Psoas muscle (tissue), 8 donors: ENCODE data around the gene SLC22A23. TPM values are rescaled to one million over a fixed set of nuclear protein-coding genes. Genes with fewer than 3 reads are reported as not detected.

Experiments
- ATAC-seq, 4 donors: fragments of 200-7000 bp; cut with Tn5 transposase; one replicate each; pipeline ENCODE4 v1.9.1; 2020; ENCODE audit warnings: moderate library complexity in 3 of 4, mild to moderate bottlenecking in 2 of 4
- DNase-seq, 2 donors: peaks; one replicate each; pipeline ENCODE4 v3.0.0-alpha.2; 2020
- H3K27ac ChIP-seq: fragments of 200-600 bp; one replicate; pipeline ENCODE4 v1.8.0; 2022
- H3K27me3 ChIP-seq, 3 donors: fragments of 200-600 bp in 1 of 3; one replicate each; pipeline versions ENCODE4 v1.6.1 to v1.8.0; 2013 to 2022; ENCODE audit warnings: low read length in 2 of 3, mild to moderate bottlenecking in 2 of 3, moderate library complexity in 1 of 3; ENCODE audit not compliant: insufficient read depth in 3 of 3
- H3K36me3 ChIP-seq, 2 donors: fragments of 200-600 bp in 1 of 2; one replicate each; pipeline versions ENCODE4 v1.6.1 to v1.8.0; 2013 to 2022; ENCODE audit warnings: low read depth in 1 of 2, mild to moderate bottlenecking in 1 of 2, moderate library complexity in 1 of 2; ENCODE audit not compliant: insufficient read depth in 1 of 2
- H3K4me1 ChIP-seq: fragments of 200-600 bp; one replicate; pipeline ENCODE4 v1.8.0; 2022
- H3K4me3 ChIP-seq: fragments of 200-600 bp; one replicate; pipeline ENCODE4 v1.8.0; 2022; ENCODE audit warnings: mild to moderate bottlenecking
- H3K9me3 ChIP-seq: fragments of 200-600 bp; one replicate; pipeline ENCODE4 v1.8.0; 2022
- CTCF ChIP-seq: fragments of 200-600 bp; IDR thresholded peaks from one replicate; pipeline ENCODE4 v1.8.0; 2022; ENCODE audit warnings: antibody characterized with exemption
- WGBS, 3 donors: extraction: QIAGEN DNeasy Blood & Tissue Kit; methylation state at CpG; one replicate each; pipeline versions ENCODE4 v1.1.6 to v1.1.7; 2013; 5-methylcytosine and 5-hydroxymethylcytosine counted together
- intact Hi-C, 2 donors: fragments of 100-400 bp; cut with DNase I; formaldehyde crosslinking; loops; one replicate each; pipeline versions ENCODE4 v1.11.0 to v1.14.2; 2022
- long read RNA-seq, 2 donors: library from polyadenylated mRNA; unstranded; transcript quantifications; one replicate each; pipeline ENCODE4 v2.0.0, GENCODE V29; 2021
- polyA plus RNA-seq, 3 donors: library from polyadenylated mRNA; stranded (reverse); fragments of 200-250 nt; gene quantifications; one replicate each; pipeline ENCODE4 v1.2.3, GENCODE V29; 2013
- total RNA-seq, 4 donors: library from RNA; stranded (reverse); fragmentation: NEBNext Ultra II Directional in 2 of 4; extraction: Animal tissue kit (Norgen Biotek cat#: 25700) in 2 of 4; gene quantifications; one replicate each; pipeline versions ENCODE4 v1.2.1 to v1.2.4, GENCODE V29; 2021 to 2023
- donor health status: healthy with polysubstance abuse.
- donor health status: DM: no; HTN: no; CAD: no; lungs with moderate emphysema.
- donor health status: Bipolar disorder and iron deficiency.
- donor health status: healthy.
- donor health status: DM: yes; HTN: yes; CAD: no.
- donor health status: DM: no; HTN: no; CAD: no.
- donor health status: DM: no; HTN: no; CAD: no.
- donor health status: DM: yes; HTN: yes; CAD: no.

Gene SLC22A23, protein sequence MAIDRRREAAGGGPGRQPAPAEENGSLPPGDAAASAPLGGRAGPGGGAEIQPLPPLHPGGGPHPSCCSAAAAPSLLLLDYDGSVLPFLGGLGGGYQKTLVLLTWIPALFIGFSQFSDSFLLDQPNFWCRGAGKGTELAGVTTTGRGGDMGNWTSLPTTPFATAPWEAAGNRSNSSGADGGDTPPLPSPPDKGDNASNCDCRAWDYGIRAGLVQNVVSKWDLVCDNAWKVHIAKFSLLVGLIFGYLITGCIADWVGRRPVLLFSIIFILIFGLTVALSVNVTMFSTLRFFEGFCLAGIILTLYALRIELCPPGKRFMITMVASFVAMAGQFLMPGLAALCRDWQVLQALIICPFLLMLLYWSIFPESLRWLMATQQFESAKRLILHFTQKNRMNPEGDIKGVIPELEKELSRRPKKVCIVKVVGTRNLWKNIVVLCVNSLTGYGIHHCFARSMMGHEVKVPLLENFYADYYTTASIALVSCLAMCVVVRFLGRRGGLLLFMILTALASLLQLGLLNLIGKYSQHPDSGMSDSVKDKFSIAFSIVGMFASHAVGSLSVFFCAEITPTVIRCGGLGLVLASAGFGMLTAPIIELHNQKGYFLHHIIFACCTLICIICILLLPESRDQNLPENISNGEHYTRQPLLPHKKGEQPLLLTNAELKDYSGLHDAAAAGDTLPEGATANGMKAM
- total RNA-seq = 10 to 100 TPM in 3 of 4 donors, 1 to 10 TPM in 1; 8.7 to 13.7 (median 13.2) TPM
- 1 to 10 TPM; 4.6 to 7.8 (median 5.1) TPM for polyA plus RNA-seq
- long read RNA-seq, donor 1, full-length matches to known transcripts = 6 of 15 reads
- long read RNA-seq, donor 1, partial matches to known transcripts = 1 of 15 reads
- long read RNA-seq, donor 1, other reads (novel, unspliced or antisense) = 8 of 15 reads
- long read RNA-seq, donor 2, full-length matches to known transcripts = 4 of 55 reads
- long read RNA-seq, donor 2, partial matches to known transcripts = 0 of 55 reads
- long read RNA-seq, donor 2, other reads (novel, unspliced or antisense) = 51 of 55 reads

DNA sequence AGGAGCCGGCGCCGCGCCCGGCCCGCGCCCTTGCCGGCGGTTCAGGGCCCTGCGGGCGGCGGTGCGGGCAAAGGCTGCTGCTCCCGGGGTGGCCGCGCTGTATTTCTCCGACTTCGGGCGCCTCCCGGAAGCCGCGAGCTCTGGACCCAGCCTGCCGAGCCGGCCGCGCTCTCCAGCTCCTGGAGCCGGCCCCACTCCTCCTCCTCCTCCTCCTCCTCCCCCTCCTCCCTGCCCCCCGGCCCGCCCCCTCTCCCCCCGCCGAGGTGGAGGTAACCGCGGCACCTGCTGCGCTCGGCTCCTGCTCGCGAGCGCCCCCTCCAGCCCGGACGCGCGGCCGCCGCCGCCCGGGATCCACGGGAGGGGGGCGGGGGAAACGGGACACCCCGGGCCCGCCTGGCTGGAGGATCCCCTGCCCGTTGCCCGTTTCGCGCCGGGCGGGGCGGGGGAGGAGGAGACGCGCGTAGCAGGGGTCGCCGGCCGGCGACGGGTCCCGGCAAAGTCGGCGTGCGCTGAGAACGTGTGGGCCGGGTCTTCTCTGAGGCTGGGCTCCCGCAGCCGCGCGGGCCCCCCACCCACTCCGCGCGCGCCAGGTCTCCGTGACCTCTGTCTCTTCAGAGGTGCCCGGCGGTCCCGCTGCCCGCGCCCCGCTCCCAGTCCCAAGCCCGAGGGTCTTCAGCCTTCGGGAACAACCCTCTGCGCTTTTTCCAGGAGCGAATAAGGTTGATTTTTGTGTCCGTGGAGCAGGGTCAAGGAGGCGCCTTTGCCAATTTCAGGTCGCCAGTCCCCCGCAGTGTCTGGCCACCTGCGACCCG is at the start of gene SLC22A23:
Gene SLC22A23, minus strand, starts transcription at position 153 of the 812 bp plus-strand sequence. CDS start 491 bp downstream, outside the sequence.
- 0 to 1% (median 0%) methylated on average over 36 to 96 of the region's 97 CpGs for WGBS, 3 donors
- H3K36me3 ChIP-seq = no peaks in the 10 kb centered on the region
- H3K4me1 ChIP-seq = peaks cover 7% of the 10 kb centered on the region
- intact Hi-C loops = loop anchor here (1.0 to 10.0 kb wide), 5 partner anchors 35 to 275 kb away; no protein-coding TSS in a partner anchor
- peak; percentile 90 to 92 (median 90) for ATAC-seq
- H3K27me3 ChIP-seq = no peaks in the 10 kb centered on the region
- peak within 1 kb of the TSS; percentile 80 for H3K27ac ChIP-seq
- TF ChIP-seq CTCF = peak; percentile 74
- H3K4me3 ChIP-seq = peak within 1 kb of the TSS; percentile 78
- no peaks in the 10 kb centered on the region for H3K9me3 ChIP-seq
- DNase-seq = peak; percentile 76 to 88

DNA sequence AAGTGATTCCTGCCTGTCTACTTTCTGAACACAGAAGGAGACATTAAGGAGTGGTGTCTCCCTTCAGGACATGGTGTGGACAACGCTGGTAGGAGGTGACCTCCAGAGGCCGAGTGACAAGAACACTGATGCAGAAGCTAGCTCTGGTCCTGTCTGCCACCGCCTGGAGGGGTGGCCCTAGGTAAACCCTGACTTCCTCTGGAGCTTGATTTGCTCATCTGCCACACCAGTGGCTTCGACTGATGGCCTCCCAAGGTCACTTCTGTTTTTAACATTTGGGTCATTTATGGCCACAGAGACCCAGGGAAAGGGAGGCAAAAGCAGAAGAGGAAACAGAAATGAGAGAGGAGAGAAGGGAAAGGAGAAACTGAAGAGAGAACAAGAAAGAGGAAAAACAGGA is 49.4 kb upstream of the SLC22A23 start:
- H3K9me3 ChIP-seq = no peaks in the 10 kb centered on the region
- H3K27me3 ChIP-seq = no peaks in the 10 kb centered on the region
- no peak overlapping the region for H3K27ac ChIP-seq
- no peak for ATAC-seq
- intact Hi-C loops = no loop called here
- no peak overlapping the region for H3K4me3 ChIP-seq
- no peaks in the 10 kb centered on the region for H3K4me1 ChIP-seq
- WGBS, 3 donors = 41 to 72% (median 57%) methylated on average over 4 of the region's 4 CpGs
- H3K36me3 ChIP-seq = no peaks in the 10 kb centered on the region
- TF ChIP-seq CTCF = no peak
- no peak for DNase-seq

DNA sequence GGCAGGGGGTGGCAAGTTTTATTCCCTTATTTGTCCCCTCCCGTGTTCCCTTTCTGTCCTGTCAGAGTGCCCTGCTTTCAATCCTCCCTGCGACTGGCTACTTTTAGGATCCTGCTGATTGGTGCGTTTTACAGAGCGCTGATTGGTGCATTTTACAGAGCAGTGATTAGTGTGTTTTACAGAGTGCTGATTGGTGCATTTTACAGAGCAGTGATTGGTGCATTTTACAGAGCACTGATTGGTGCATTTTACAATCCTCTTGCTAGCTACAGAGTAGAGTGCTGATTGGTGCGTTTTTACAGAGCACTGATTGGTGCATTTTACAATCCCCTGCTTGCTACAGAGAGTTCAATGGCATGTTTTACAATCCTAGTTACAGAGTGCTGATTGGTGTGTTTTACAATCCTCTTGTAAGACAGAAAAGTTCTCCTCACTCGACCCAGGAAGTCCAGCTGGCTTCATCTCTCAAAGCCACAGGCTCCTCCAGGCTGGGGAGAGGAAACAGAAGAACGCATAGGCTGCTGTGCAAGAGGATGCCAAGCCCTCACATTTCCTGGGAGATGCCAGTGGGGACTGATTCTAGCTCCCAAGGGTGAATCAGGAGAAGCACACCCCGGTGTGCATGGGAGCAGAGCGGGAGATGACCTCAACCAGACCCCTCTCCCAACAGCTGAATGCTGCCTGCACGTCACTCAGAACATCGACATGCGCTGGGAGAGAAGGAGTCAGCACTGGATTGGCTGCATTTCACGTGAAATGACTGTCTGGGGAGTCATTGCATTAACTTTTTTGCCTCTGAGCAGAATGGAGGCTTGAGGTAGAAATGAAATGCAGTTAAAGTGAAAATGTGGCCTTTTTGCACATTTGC is 48.3 kb upstream of the SLC22A23 start:
- intact Hi-C loops = no loop called here
- H3K9me3 ChIP-seq = no peaks in the 10 kb centered on the region
- no peaks in the 10 kb centered on the region for H3K27me3 ChIP-seq
- no peaks in the 10 kb centered on the region for H3K36me3 ChIP-seq
- ATAC-seq (no peak), DNase-seq (no peak)
- TF ChIP-seq CTCF = no peak
- H3K27ac ChIP-seq = no peak overlapping the region
- no peak overlapping the region for H3K4me3 ChIP-seq
- H3K4me1 ChIP-seq = no peaks in the 10 kb centered on the region
- 62 to 69% (median 66%) methylated on average over 13 of the region's 13 CpGs for WGBS, 3 donors

- H3K4me3 ChIP-seq = no peak overlapping the region
- no peak for ATAC-seq
- intact Hi-C loops = no loop called here
- H3K27me3 ChIP-seq = no peaks in the 10 kb centered on the region
- no peak for TF ChIP-seq CTCF
- WGBS, 3 donors = 80 to 93% (median 86%) methylated on average over 5 of the region's 5 CpGs
- H3K36me3 ChIP-seq = no peaks in the 10 kb centered on the region
- no peak overlapping the region for H3K27ac ChIP-seq
- no peaks in the 10 kb centered on the region for H3K4me1 ChIP-seq
- DNase-seq = no peak
- H3K9me3 ChIP-seq = no peaks in the 10 kb centered on the region
Measured at GRCh38 chr6:3504354-3504753, 47.5 kb upstream of the SLC22A23 start.
